CD4-positive, alpha-beta T cell treated with Interleukin-21 for 1 hour (primary cell): ENCODE results near the gene TFEC.
"Not testable (repeated sequence)": the region's sequence is repeated elsewhere in the genome, so short reads cannot be mapped to it uniquely, and the experiment has no call there.

Source experiments
- DNase-seq: peaks from one replicate; pipeline ENCODE4 v3.0.0-alpha.2; 2020

TFEC gene, protein sequence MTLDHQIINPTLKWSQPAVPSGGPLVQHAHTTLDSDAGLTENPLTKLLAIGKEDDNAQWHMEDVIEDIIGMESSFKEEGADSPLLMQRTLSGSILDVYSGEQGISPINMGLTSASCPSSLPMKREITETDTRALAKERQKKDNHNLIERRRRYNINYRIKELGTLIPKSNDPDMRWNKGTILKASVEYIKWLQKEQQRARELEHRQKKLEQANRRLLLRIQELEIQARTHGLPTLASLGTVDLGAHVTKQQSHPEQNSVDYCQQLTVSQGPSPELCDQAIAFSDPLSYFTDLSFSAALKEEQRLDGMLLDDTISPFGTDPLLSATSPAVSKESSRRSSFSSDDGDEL

DNA sequence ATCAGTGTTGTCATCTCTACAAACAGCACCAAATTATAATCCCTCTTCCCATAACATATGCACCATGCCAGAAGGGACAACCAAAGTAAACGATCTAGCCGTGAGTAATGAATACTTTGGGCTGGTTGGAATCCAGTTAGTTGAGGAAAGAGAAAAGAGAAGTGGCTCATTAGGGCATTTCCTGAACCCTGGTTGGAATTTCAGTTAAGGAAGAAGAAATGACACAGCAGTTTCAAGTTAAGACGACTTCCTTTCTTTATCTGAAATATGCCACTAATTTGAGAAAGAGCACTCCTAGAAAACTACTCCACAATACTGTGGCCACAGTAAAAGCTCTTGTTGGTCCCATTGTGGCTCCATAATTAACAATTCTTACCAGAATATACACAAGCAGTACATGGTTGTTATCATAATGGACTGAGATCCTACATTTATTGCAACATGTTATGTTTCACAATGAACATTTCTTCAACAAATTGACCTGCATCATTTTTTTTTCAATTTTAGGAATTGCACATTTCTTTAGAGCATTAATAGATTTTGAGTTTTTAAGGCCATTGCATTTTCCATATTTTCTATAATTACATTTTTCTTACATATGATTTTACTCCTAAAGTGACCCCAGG lies at the start of gene TFEC:
TFEC (minus strand) TSS at position 113 of the 626 bp plus-strand sequence. CDS start 46,322 bp downstream, outside the sequence.
- DNase-seq, result no peak

DNA sequence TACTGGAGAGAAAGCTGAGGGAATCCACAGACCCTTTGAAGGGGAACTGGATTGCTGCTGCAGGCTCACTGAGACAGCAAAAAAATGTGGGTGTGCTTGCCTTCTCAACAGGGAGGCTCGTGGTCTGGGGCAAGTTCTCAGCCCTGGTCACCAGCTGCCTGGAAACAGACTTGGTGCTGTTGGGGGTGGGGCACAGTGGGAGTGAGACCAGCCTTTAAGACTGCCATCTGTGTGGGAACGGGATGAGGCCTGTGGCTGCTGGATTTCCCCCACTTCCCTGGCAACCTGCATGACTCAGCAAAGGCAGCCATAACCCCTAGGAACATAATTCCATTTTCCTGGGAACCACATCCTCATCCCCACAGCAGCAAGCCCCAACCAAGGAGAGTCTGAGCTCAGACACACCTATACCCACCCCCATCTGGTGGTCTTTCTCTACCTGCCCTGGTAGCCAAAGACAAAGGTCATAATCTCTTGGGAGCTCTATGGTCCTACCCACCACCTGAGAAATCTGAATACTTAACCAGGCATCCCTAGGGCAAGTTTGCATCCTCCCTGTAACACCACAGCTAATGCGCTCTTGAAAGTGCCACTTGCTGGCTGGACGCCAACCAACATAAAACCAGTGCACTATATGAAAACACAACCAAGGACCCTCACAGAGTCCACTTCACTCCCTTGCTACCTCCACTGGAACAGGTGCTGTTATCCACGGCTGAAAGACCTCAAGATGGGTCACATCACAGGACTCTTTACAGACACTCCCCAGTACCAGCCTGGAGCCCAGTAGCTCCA lies 45.0 kb upstream of the TFEC start:
- no peak for DNase-seq

DNA sequence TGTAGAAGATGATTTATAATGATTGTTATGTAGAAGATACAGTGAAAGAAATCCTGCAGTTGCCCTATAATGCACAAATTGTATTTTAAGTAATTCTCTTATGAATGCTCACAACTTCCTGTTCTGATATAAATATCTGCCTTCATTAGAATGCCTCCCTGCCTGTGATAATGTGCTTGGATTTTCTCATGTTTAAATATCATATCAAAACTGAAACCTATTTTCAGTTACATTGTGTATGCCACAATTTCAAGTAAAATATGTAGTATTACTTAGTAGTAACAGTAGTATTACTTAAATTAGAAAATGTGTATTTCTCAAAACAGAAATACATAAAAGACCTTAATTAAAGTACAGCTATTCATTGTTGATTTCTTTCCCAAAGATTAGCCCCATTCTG lies 41.1 kb upstream of the TFEC start:
- no peak for DNase-seq

DNA sequence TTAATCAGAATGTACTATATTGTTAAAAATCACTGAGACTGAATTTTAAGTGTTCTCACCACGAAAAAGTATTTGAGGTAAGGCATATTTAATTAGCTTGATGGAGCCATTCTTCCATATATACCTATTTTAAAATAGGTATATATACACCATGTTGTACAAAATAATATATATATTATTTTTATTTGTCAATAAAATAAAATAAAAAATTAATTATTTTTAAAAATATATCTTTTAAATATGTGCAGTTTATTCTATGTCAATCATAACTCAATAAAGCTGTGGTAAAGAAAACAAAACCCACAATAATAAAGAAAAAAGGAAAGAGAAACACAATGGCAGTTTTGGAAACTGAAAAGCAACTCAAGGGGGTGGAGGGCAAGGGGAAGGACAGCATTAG lies 33.6 kb upstream of the TFEC start:
- DNase-seq, result no peak

DNA sequence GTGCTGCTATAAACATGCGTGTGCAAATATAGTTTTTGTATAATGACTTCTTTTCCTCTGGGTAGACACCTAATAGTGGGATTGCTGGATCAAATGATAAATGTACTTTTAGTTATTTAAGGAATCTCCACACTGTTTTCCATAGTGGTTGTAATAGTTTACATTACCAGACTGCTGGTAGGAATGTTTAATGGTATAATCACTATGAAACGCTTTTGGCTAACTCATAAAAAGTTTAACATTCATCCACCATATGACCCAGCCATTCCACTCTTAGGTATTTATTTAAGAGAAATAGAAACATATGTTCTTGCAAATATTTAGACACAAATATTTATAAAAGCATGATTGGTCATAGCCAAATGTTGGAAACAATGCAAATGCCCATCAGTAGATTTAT lies 32.1 kb upstream of the TFEC start:
- no peak for DNase-seq

DNA sequence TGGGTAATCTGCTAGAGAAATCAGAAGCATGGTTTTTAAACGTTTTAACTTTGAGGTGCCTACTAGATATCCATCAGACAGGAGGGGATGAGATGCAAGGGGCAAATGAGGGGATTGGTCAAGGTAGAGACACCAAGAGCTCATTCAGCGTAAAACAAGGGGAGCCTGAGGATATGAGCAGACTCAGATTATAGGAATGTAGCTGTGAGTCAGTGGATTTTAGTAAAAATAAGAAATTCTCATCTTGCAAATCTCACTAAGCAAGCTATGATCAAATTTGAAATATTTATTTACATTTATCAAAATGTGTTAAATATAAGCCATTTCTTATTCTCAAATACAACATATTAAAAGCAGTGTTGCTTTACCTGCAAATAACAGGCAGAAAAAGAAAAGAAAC lies 21.4 kb upstream of the TFEC start:
- no peak for DNase-seq

DNA sequence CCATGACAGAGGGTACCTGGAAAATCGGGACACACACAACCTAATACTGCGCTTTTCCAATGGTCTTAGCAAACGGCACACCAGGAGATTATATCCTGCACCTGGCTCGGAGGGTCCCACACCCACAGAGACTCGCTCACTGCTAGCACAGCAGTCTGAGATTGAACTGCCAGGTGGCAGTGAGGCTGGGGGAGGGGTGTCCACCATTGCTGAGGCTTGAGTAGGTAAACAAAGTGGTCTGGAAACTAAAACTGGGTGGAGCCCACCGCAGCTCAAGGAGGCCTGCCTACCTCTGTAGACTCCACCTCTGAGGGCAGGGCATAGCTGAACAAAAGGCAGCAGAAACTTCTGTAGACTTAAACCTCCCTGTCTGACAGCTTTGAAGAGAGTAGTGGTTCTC lies 16.7 kb upstream of the TFEC start:
- DNase-seq, result not testable (repeated sequence)

DNA sequence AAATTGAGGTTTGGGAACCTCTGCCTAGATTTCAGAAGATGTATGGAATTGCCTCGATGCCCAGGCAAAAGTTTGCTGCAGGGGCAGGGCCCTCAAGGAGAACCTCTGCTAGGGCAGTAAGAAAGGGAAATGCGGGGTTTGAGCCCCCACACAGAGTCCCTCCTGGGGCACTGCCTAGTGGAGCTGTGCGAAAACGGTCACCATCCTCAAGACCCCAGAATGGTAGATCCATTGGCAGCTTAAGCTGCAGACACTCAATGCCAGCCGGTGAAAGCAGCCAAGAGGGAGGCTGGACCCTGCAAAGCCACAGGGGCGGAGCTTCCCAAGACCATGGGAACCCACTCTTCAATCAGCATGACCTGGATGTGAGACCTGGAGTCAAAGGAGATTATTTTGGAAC lies 15.0 kb upstream of the TFEC start:
- DNase-seq, result no peak

DNA sequence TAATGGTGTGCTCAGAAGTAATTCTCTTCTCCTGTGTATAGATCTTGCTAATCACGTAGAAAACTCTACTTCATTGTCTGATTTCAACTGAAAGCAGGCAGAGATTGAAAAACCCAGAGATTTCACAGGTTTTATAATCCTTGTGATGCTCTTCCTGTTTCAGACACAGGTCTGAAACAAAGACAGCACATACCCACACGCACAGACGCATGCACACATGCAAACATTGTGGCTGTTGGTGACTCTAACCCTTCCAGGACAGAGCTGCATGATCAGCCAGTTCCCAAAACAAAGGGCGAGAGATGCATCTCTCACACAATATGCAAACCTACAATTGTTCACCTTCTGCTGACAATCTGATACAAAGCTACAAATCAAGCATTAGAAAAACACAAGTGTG lies 11.1 kb upstream of the TFEC start:
- DNase-seq, result no peak

DNA sequence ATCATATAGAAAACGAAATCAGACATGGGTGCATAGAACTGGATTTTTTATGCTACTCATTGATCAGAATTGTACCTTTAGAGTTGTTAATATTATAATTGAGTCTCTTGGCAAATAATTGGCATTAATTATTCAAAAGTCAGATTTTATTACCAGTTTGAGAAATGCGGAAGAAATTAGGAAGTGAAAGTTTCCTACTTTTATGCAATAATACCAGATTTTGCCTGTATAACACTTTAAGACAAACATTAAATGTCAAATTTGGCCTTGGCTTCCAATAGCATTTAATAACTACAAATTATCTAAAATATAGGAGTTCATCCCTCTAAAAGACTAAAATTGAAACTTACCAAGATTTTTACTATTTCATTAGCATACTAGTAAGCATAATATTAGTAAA lies 6.8 kb upstream of the TFEC start:
- no peak for DNase-seq

DNA sequence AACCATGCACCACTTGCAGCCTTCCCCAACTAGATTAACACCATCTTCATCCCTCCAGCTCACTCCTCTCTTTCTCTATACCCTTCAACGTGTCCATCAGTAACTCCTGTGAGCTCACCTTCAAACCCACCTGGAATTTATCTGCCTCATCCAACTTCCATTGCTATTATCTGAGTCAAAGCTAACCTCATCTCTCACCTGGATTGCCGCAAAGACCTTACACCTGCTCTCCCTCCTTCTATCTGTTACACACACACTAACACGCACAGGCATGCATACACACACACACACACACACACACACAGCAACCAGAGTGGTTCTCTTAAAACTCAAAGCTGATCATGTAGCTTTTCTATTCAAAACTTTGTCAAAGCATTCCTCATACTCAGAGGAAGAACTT lies 3.8 kb upstream of the TFEC start:
- no peak for DNase-seq

DNA sequence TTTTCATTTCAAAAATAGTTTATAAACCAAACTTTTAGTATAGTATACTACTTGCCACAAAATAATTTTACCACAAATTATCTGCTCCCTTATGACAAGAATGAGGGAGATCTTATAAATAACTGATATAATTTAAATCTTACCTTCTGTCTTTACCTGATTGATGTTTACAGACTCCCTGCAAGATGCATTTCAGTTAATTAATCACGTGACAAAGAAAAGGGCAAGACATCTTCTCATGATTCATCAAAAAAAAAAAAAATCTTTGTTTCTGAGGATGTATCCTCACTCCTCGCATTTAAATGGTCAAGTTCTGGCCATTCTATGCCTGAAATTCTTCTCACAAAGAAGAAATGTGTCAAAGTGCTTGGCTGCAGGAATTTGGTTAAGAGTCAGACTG lies 2.3 kb upstream of the TFEC start:
- no peak for DNase-seq

DNA sequence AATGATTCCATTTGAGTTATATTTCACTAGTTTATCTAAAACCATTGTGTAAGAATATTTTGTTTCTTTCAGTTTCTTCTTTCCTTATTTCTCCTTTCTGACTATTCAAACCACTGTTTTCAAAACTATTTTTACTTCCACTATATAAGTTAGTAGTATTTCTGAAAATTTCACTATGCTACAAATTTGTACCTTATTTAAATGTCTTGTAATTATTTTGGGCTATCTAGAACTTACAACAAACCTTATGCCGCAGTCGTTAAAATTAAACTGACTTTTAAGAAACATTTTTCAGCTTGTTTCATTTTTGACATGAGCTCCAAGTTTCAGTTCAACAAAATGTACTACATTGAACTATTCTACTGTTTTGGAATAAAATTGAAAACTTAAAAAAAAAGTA lies 1.8 kb downstream of the TFEC start:
- DNase-seq, result no peak

DNA sequence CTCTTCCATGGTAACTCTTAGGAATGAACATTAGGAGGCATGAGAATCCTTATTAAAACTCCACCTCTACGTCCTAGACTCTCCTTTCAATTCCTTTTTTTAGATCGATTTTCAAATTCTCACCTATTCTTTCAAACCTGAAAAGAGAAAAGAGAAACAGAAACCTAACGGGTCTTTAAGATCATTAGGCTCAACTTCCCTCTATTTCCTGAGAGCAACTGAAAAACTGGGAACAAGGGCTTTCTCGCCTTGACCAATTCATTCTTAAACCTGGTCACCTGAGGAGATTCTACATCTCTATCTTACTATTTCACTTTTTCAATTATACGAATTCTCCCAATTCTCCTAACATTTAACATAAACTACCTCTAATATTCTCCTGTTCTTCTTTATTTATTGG lies 2.8 kb downstream of the TFEC start:
- no peak for DNase-seq

DNA sequence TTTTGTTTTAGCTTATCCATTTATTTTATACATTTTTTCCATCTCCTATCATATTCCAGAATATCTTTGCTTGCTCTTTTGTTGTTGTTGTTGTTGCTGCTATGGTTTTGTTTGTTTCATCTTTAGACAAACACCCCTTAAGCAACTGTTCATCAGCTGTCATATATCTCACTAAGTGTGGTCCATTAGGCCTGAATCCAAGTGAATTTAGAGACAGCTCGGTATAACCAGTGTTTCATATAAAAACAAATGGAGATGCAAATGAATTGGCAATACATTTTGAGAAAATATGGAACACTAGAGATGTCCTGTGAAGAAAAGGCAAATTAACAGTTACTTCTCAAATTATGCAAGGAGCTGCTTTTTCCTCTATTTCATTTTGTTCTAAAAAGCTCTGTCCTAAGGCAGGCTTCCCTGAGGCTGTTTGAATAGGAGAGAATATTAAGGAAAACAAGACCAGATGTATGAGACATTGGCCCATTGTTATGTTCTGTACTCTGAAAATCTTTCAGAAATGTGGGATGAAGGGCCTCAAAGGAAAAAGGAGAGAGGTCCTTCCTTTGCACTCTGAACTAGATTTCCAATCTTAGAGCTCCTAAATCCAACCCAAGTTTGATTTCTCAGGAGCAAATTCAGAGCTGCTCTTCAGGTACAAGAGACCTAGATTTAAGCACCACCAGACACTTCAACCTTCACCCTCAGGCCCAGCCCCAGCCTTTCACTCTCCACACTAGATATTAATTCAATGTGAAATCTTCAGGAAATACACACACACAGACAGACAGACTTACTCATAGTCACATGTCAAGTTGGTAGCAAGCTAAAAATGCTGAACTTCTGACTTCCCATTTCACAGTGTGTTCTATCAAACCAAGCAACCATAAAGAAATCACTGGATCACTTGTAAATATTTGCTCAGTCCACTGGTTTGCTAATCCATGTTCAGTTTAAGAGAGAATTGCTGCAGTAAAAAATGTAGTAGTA lies 5.4 kb downstream of the TFEC start:
- DNase-seq, result no peak

DNA sequence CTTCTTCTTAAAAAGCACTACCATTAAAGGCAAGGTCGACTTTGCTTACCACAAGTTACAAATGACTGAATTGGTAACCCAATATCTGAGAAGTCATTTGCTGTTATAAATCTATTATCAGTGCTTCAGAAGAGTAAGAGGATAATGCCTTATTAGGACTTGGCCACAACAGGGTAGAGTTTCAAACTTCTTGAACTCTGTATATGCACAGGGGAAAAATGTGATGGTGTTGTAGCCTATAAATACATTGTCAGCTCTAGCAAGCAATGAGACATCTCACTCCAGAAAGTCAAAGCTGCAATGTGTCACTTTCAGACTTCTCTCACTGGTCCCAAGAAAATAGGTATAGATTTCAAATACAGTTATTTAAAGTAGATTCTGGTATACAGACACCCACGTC lies 9.3 kb downstream of the TFEC start:
- no peak for DNase-seq

DNA sequence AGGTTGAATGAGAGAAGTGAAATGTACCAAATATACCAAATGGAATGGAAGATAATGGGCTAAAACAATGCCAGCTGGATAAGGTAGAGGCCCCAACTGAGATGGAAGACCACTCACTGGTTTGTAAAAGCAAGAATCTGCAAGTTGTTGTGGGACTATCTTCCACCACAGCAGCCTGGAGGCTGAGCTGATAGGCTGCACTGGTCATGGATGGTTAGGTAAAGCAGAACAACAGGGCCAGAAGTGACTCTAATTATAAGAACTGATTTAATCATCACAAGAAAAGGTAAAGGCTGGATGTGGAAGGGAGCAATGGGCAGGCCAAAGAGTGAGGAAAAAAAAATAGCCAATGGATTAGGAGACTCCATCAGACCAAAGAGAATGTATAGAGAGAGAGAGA lies 11.8 kb downstream of the TFEC start:
- no peak for DNase-seq

DNA sequence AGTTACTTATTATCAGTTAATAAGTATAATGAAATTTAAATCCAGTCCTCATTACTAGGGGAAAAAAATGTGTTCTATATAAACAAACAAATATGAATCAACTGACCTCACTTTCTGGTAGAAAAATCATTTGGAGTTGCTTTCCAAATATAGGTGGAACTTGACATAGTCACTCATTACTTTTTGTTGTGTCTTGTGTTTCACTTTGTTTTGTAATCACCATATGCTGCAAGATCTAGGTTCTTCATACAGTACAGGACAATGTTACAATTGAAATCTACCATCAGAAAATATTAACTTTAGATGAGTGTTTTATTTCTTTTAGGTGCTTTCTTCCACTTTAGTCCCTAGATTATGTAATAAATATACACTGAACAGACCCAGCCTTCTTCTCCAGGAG lies 16.9 kb downstream of the TFEC start:
- no peak for DNase-seq

DNA sequence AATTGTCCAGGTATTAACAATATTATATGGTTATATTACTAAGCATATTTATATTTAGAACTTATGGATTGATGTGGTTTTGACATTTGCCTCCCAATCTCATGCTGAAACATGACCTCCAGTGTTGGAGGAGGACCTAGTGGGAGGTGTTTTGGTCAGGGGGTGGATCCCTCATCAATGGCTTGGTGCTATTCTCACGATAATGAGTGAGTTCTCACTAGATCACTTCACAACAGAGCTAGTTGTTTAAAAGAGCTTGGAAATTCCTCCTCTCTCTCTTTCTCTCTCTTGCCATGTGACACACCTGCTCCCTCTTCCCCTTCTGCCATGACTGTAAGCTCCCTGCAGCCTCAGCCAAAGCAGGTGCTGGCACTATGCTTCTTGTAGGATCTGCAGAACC lies 19.0 kb downstream of the TFEC start:
- no peak for DNase-seq

DNA sequence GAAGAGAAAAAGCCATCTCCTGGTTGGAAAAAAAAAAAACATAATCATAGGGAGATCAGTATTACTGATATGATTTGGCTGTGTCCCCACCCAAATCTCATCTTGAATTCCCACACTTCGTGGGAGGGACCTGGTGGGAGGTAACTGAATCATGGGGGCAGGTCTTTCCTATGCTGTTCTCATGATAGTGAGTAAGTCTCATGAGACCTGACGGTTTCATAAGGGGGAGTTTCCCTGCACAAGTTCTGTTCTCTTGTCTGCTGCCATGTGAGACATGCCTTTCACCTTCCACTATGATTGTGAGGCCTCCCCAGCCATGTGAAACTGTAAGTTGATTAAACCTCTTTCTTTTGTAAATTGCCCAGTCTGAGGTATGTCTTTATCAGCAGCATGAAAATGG lies 25.8 kb downstream of the TFEC start:
- not testable (repeated sequence) for DNase-seq

DNA sequence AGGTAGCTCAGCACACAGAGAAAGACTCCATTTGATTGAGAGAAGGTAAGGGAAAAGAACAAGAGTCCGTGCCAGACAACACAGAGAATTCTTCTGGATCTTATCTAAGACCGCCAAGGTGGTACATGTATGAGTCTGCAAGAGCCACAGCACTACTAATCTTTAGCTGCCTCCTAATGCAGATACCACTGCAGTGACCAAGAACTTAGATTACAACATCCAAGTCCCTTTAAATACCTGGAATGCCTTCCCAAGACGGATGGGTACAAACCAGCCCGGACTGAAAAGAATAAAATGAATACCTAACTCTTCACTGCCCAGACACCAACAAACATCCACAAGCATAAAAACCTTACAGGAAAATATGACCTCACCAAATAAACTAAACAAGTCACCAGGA lies 33.3 kb downstream of the TFEC start:
- no peak for DNase-seq

DNA sequence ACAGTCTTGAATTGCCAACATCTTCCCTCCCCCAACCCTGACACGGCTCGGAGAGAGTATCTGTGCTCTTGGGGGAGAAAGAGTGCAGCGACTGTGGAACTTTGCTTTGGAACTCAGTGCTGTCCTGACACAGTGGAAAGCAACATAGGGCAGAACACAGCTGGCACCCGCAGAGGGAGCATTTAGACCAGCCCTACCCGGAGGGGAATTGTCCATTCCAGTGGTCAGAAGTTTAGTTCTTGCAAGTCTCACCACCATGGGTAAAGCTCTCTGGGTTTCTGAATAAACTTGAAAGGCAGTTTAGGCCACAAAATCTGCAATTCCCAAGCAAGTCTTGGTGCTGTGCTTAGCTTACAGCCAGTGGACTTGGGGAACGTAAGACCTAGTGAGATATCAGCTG lies 34.9 kb downstream of the TFEC start:
- no peak for DNase-seq

DNA sequence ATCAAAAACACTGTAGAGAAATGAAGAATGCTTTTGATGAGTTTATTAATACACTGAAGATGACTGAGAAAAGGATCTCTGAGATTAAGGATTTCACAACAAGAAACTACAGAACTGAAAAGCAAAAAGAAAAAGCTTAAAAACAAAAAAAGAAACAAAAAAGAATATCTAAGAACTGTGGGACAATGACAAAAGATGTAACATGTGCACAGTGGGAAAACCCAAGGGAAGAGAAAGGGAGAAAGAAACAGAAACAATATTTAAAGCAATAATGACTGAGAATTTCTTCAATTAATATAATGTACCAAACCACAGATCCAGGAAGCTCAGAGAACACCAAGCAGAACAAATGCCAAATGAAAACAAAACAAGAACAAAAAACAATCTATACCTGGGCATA lies 42.2 kb downstream of the TFEC start:
- DNase-seq, result no peak
